Keratinocyte (primary cell): ENCODE results near the gene MCF2L2.

Experiments
- EZH2 ChIP-seq: IDR thresholded peaks from one replicate; pipeline ENCODE4 v1.6.1; 2012; ENCODE audit warnings: inconsistent platforms, mild to moderate bottlenecking, low read length, moderate library complexity
- TF ChIP-seq, protein P1 (sequence below), 3 experiments: IDR thresholded peaks in 1 of 3; conservative IDR thresholded peaks in 1 of 3; optimal IDR thresholded peaks in 1 of 3; 2 replicates in 2 of 3; 3 replicates in 1 of 3; pipeline versions ENCODE3 to v1.5.1; 2011; ENCODE audit warnings: low read length in 3 of 3, mild to moderate bottlenecking in 3 of 3, moderate library complexity in 2 of 3, control low read depth in 1 of 3, inconsistent platforms in 1 of 3; ENCODE audit not compliant: insufficient read depth in 2 of 3; ENCODE audit errors: extremely low read depth in 1 of 3

- TF ChIP-seq, protein P1, sequence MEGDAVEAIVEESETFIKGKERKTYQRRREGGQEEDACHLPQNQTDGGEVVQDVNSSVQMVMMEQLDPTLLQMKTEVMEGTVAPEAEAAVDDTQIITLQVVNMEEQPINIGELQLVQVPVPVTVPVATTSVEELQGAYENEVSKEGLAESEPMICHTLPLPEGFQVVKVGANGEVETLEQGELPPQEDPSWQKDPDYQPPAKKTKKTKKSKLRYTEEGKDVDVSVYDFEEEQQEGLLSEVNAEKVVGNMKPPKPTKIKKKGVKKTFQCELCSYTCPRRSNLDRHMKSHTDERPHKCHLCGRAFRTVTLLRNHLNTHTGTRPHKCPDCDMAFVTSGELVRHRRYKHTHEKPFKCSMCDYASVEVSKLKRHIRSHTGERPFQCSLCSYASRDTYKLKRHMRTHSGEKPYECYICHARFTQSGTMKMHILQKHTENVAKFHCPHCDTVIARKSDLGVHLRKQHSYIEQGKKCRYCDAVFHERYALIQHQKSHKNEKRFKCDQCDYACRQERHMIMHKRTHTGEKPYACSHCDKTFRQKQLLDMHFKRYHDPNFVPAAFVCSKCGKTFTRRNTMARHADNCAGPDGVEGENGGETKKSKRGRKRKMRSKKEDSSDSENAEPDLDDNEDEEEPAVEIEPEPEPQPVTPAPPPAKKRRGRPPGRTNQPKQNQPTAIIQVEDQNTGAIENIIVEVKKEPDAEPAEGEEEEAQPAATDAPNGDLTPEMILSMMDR (optimal IDR thresholded peaks at IDR 0.05 in 1 of 3, IDR thresholded peaks at IDR 0.05 in 1 of 3, conservative IDR thresholded peaks at IDR 0.05 in 1 of 3; ENCODE audit: extremely low read depth in 1 of 3, insufficient read depth in 2 of 3, low read length in 3 of 3), result no peak
- no peak for TF ChIP-seq EZH2
These were observed 21.0 kb upstream of the MCF2L2 start for GRCh38 chr3:183449391-183449790.
